22Rv1 (cell line): ENCODE data around the gene RASSF4.

Experiments
- ZFX ChIP-seq: fragments of 450-650 bp; IDR thresholded peaks from 2 replicates; pipeline ENCODE4 v1.6.1; 2017; ENCODE audit warnings: antibody characterized with exemption, borderline replicate concordance
- TF ChIP-seq, protein P1 (sequence below): fragments of 450-650 bp; IDR thresholded peaks from 2 replicates; pipeline ENCODE4 v1.5.1; 2017; ENCODE audit warnings: mild to moderate bottlenecking

DNA sequence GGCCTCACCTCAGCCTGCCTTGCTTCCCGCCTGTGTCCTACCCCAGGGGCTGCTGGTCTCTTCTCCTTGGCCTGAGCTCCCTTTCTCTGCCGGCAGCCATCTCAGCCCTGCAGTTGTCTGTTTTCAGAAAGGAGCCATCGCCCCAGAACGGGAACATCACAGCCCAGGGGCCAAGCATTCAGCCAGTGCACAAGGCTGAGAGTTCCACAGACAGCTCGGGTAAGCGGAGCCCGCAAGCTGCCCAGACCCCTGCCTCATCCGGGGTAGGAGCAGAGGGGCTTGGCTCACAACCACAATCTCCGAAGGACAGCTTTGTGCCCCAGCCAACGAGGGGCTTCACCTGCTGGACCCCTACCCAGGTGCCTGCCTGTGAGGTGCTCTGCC, 24.3 kb downstream of the RASSF4 start:
- TF ChIP-seq, protein P1, sequence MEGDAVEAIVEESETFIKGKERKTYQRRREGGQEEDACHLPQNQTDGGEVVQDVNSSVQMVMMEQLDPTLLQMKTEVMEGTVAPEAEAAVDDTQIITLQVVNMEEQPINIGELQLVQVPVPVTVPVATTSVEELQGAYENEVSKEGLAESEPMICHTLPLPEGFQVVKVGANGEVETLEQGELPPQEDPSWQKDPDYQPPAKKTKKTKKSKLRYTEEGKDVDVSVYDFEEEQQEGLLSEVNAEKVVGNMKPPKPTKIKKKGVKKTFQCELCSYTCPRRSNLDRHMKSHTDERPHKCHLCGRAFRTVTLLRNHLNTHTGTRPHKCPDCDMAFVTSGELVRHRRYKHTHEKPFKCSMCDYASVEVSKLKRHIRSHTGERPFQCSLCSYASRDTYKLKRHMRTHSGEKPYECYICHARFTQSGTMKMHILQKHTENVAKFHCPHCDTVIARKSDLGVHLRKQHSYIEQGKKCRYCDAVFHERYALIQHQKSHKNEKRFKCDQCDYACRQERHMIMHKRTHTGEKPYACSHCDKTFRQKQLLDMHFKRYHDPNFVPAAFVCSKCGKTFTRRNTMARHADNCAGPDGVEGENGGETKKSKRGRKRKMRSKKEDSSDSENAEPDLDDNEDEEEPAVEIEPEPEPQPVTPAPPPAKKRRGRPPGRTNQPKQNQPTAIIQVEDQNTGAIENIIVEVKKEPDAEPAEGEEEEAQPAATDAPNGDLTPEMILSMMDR, result no peak
- no peak for TF ChIP-seq ZFX
